Nephron progenitor cell (in vitro differentiated cells): ENCODE data around the gene RPS6KA4.

Source experiments
- DNase-seq: peaks from one replicate; pipeline ENCODE4 v3.0.0; 2021
- H3K27ac Mint-ChIP-seq: 2 replicates; pipeline ENCODE4 v1.8.0; 2021; ENCODE audit warnings: mild to moderate bottlenecking, moderate library complexity, mixed read lengths
- H3K27me3 Mint-ChIP-seq: 2 replicates; pipeline ENCODE4 v1.8.0; 2021; ENCODE audit warnings: mild to moderate bottlenecking, low read depth, mixed read lengths; ENCODE audit not compliant: poor library complexity
- H3K36me3 Mint-ChIP-seq: 2 replicates; pipeline ENCODE4 v1.8.0; 2021; ENCODE audit warnings: low read depth, mixed read lengths
- H3K4me1 Mint-ChIP-seq: 2 replicates; pipeline ENCODE4 v1.8.0; 2021; ENCODE audit warnings: mixed read lengths
- H3K4me3 Mint-ChIP-seq: 2 replicates; pipeline ENCODE4 v1.8.0; 2021; ENCODE audit warnings: mild to moderate bottlenecking, moderate library complexity, mixed read lengths
- H3K9me3 Mint-ChIP-seq: 2 replicates; pipeline ENCODE4 v1.8.0; 2021; ENCODE audit warnings: mild to moderate bottlenecking, moderate library complexity, mixed read lengths
- TF ChIP-seq, protein P1 (sequence below): fragments of 200-600 bp; sonication (generic); IDR thresholded peaks from 2 replicates; pipeline ENCODE4 v1.5.0; 2021; ENCODE audit warnings: antibody characterized with exemption

The RPS6KA4 gene

DNA sequence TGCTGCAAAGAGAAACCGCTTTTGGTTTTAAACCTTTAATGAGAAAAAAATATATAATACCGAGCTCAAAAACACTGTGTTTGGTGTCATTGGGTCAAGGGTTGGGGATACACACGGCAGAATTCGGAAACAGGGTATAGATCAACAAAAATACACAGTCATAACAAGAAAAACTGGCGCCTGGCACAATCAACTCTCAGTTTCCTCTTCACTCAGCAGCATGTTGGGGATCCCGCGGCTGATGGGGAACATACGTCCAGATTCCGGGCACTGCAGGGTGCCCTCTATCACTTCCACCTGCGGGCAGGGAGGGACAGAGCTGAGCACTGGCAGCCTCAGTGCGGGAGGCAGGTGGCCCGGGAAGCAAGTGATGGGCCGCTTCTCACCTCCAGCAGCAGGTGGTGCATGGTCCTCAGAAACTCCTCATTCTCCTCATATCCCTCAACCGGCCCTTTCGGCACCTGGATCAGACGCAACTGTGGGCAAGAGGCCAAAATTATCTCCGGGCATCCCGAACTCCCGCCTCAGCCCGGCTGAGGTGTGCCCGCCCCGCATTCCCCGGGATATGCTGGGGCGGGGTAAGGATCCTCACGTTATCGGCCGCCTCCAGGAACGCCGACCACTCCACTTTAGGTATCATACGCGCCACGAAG is 42.2 kb upstream of the RPS6KA4 start:
- no peak for DNase-seq
- Mint-ChIP-seq H3K4me1 (peaks cover 32% of the 10 kb centered on the region), H3K9me3 (no peaks in the 10 kb centered on the region), H3K4me3 (peak overlapping the region; percentile 94), H3K27me3 (no peaks in the 10 kb centered on the region), H3K36me3 (peaks cover 16% of the 10 kb centered on the region), H3K27ac (peak overlapping the region; percentile 100)
- TF ChIP-seq, protein P1, sequence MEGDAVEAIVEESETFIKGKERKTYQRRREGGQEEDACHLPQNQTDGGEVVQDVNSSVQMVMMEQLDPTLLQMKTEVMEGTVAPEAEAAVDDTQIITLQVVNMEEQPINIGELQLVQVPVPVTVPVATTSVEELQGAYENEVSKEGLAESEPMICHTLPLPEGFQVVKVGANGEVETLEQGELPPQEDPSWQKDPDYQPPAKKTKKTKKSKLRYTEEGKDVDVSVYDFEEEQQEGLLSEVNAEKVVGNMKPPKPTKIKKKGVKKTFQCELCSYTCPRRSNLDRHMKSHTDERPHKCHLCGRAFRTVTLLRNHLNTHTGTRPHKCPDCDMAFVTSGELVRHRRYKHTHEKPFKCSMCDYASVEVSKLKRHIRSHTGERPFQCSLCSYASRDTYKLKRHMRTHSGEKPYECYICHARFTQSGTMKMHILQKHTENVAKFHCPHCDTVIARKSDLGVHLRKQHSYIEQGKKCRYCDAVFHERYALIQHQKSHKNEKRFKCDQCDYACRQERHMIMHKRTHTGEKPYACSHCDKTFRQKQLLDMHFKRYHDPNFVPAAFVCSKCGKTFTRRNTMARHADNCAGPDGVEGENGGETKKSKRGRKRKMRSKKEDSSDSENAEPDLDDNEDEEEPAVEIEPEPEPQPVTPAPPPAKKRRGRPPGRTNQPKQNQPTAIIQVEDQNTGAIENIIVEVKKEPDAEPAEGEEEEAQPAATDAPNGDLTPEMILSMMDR: no peak

DNA sequence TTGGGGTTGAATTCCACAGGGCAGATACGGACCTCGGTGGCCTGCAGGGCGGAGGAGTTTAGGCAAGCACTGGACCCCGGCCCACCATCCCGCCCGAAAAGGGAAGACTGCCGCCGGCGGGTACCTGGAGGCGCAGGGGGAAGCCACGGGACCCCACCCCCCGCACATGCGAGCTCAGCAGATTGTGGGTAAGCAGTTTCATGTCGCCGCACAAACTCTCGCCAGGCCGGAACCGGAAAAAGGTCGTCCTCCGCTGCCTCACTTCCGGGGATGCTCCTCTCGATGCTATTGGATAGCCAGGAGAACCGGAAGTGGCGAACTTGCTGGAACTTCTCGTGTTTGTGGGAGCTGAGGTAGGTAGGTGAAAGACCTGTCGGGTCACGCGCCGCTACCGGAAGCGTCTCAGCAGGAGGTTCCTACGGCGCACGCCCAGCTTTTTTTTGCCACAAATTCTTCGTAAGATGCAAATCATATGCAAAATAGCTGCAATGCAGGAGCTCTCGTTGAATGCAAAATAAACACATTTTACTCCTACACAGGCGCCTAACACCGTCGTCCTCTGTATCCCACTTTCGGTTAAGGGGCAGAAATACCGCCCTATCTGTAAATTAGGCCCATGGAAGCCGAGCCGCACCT is 41.5 kb upstream of the RPS6KA4 start, which contains the start of gene TRMT112:
Gene TRMT112 (minus strand): TSS at position 235 of the 636 bp plus-strand sequence. CDS start 33 bp downstream, at position 202.
- TF ChIP-seq, protein P1: no peak
- H3K4me1 Mint-ChIP-seq: peaks cover 35% of the 10 kb centered on the region

DNA sequence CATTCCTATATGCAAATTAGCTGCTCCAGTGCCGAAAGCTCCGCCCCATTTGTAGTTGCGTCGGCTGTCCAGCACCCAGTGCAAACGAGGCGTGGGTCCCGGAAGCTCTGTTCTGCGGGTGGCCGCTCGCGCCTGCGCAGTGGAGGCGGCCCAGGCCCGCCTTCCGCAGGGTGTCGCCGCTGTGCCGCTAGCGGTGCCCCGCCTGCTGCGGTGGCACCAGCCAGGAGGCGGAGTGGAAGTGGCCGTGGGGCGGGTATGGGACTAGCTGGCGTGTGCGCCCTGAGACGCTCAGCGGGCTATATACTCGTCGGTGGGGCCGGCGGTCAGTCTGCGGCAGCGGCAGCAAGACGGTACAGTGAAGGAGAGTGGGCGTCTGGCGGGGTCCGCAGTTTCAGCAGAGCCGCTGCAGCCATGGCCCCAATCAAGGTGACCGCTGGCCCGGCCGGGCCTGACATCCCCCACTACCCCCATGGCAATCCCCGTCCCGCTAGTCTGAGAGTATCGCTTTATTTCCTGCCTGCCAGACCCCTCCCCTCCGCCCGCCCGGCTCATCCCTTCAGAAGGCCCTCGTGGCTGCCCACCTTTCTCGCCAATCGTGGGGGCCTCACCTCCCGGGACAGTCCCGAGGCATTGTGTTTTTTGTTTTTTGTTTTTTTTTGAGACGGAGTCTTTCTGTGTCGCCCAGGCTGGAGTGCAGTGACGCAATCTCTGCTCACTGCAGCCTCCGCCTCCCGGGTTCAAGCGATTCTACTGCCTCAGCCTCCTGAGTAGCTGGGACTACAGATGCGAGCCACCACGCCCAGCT is 40.8 kb upstream of the RPS6KA4 start, which contains the start of gene PRDX5:
Gene PRDX5 (plus strand): TSS at position 161 of the 805 bp plus-strand sequence. CDS start 95 bp downstream, at position 256.
- no peaks in the 10 kb centered on the region for H3K27me3 Mint-ChIP-seq
- peak within 1 kb of the TSS; percentile 94 for H3K4me3 Mint-ChIP-seq
- H3K4me1 Mint-ChIP-seq: peaks cover 41% of the 10 kb centered on the region
- H3K9me3 Mint-ChIP-seq: no peaks in the 10 kb centered on the region
- TF ChIP-seq, protein P1: no peak
- H3K36me3 Mint-ChIP-seq: peaks cover 16% of the 10 kb centered on the region
- DNase-seq: peak; percentile 91
- H3K27ac Mint-ChIP-seq: peak within 1 kb of the TSS; percentile 100

More for the DNA sequence above, 41.5 kb upstream of the RPS6KA4 start, which contains the start of gene TRMT112:
- H3K27me3 Mint-ChIP-seq: no peaks in the 10 kb centered on the region
- H3K9me3 Mint-ChIP-seq: no peaks in the 10 kb centered on the region
- peak within 1 kb of the TSS; percentile 100 for H3K27ac Mint-ChIP-seq
- peak; percentile 85 for DNase-seq
- peaks cover 16% of the 10 kb centered on the region for H3K36me3 Mint-ChIP-seq
- peak within 1 kb of the TSS; percentile 94 for H3K4me3 Mint-ChIP-seq

DNA sequence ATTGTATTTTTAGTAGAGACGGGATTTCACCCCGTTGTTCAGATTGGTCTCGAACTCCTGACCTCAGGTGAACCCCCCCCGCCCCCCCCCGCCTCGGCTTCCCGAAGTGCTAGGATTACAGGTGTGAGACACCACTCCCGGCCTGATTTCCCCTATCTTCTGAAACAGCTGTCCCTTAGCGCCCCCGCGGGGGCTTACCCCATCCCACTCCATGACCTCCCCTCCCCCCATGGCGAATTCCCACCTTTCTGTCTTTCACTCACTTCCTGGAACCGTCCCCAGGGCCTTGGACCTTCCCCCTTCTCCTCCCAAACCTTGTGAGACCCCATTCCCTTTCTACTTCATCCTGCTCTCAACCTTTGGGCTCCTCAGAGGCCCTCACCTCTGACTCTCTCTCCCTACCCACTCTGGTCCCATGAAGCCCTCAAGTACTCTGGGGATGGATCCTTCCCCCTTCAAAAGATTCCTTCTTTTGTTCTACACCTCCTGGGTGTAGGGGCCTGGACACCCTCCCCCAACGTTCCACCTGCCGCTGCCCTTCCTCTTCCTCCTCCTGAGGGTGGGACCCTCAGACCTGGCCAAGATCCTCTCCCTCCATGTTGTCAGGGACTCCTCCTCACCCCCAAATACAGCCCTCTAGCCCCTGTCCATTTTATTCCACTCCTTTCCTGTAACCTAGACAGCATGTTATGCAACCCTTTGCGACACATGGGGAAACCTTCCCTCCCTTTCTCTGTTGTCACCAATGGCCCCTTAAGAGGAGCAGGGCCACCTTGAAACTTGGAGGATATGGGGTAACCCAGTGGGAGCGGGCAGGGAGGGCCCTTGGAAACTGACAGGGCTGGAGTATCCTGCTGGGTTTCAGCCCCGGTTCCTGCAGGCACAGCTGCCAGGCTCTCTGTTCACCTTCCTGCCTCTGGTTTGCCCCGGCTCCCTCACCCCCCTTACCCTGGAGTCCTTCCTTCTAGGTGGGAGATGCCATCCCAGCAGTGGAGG is 39.9 kb upstream of the RPS6KA4 start:
- H3K9me3 Mint-ChIP-seq: no peaks in the 10 kb centered on the region
- DNase-seq: no peak
- peaks cover 50% of the 10 kb centered on the region for H3K4me1 Mint-ChIP-seq
- H3K36me3 Mint-ChIP-seq: peaks cover 16% of the 10 kb centered on the region
- no peaks in the 10 kb centered on the region for H3K27me3 Mint-ChIP-seq
- H3K4me3 Mint-ChIP-seq: peak overlapping the region; percentile 94
- TF ChIP-seq, protein P1: no peak
- H3K27ac Mint-ChIP-seq: peak overlapping the region; percentile 97

DNA sequence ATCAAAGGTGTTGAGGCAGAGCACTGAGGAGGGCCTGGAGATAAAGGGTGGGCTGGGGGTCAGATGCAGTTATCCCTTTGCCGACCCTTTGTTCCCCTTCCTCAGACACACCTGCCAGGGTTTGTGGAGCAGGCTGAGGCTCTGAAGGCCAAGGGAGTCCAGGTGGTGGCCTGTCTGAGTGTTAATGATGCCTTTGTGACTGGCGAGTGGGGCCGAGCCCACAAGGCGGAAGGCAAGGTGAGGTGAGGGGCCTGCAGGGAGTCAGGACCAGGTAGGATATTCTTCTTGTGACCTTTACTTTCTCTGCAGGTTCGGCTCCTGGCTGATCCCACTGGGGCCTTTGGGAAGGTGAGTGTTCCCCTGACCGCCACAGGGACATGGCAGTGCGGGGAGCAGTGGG is 38.4 kb upstream of the RPS6KA4 start:
- peak overlapping the region; percentile 40 for H3K27ac Mint-ChIP-seq
- DNase-seq: no peak
- peaks cover 50% of the 10 kb centered on the region for H3K4me1 Mint-ChIP-seq
- H3K27me3 Mint-ChIP-seq: no peaks in the 10 kb centered on the region
- no peaks in the 10 kb centered on the region for H3K9me3 Mint-ChIP-seq
- TF ChIP-seq, protein P1: no peak
- H3K4me3 Mint-ChIP-seq: no peak overlapping the region
- peaks cover 11% of the 10 kb centered on the region for H3K36me3 Mint-ChIP-seq
